Stimulated activated naive CD8-positive, alpha-beta T cell treated with anti-CD3 and anti-CD28 coated beads, Interleukin-15, amount 100 ng/mL, for 72 hours (primary cell): ENCODE measurements around the gene TMX2.
A peak's percentile ranks its signal among the peaks of the same experiment; 100 is the strongest.

Experiments
- ATAC-seq: fragments of 150-1000 bp; cut with Tn5 transposase; 2 replicates; pipeline ENCODE4 v1.10.0; 2021; ENCODE audit warnings: mild to moderate bottlenecking, moderate library complexity
- DNase-seq, 2 donors: peaks; one replicate each; pipeline ENCODE4 v3.0.0; 2021 to 2022
- H3K27ac Mint-ChIP-seq, 2 donors: one replicate each; pipeline ENCODE4 v1.8.0; 2022; ENCODE audit warnings: mild to moderate bottlenecking in 2 of 2, mixed read lengths in 2 of 2, moderate library complexity in 2 of 2
- H3K27me3 Mint-ChIP-seq: one replicate; pipeline ENCODE4 v1.8.0; 2022; ENCODE audit warnings: mixed read lengths
- H3K4me1 Mint-ChIP-seq: one replicate; pipeline ENCODE4 v1.8.0; 2022; ENCODE audit warnings: mild to moderate bottlenecking, mixed read lengths
- H3K4me3 Mint-ChIP-seq, 2 donors: one replicate each; pipeline ENCODE4 v1.8.0; 2022; ENCODE audit warnings: mild to moderate bottlenecking in 2 of 2, mixed read lengths in 2 of 2, moderate library complexity in 1 of 2
- H3K9me3 Mint-ChIP-seq, 2 donors: one replicate each; pipeline ENCODE4 v1.8.0; 2022; ENCODE audit warnings: mixed read lengths in 2 of 2

Gene TMX2

GRCh38 chr11:57773026-57773598, 60.7 kb downstream of the TMX2 start:
- Mint-ChIP-seq H3K4me3 (no peak overlapping the region), H3K27me3 (no peaks in the 10 kb centered on the region), H3K9me3 (no peaks in the 10 kb centered on the region), H3K27ac (no peak overlapping the region), H3K4me1 (peaks cover 1% of the 10 kb centered on the region)
- DNase-seq (no peak), ATAC-seq (no peak)

- no peaks in the 10 kb centered on the region for H3K27me3 Mint-ChIP-seq
- ATAC-seq (no peak), DNase-seq (no peak)
- no peak overlapping the region for H3K27ac Mint-ChIP-seq
- H3K4me1 Mint-ChIP-seq = peaks cover 16% of the 10 kb centered on the region
- no peak overlapping the region for H3K4me3 Mint-ChIP-seq
- H3K9me3 Mint-ChIP-seq = no peaks in the 10 kb centered on the region
These were observed 63.1 kb downstream of the TMX2 start for GRCh38 chr11:57775491-57775890.

GRCh38 chr11:57776031-57776521, 63.7 kb downstream of the TMX2 start:
- H3K27me3 Mint-ChIP-seq = no peaks in the 10 kb centered on the region
- H3K27ac Mint-ChIP-seq = no peak overlapping the region
- no peak for DNase-seq
- H3K9me3 Mint-ChIP-seq = no peaks in the 10 kb centered on the region
- H3K4me1 Mint-ChIP-seq = peaks cover 21% of the 10 kb centered on the region
- no peak overlapping the region for H3K4me3 Mint-ChIP-seq
- no peak for ATAC-seq

GRCh38 chr11:57776577-57777210, 64.3 kb downstream of the TMX2 start:
- no peaks in the 10 kb centered on the region for H3K27me3 Mint-ChIP-seq
- DNase-seq (no peak), ATAC-seq (no peak)
- no peak overlapping the region for H3K27ac Mint-ChIP-seq
- peaks cover 27% of the 10 kb centered on the region for H3K4me1 Mint-ChIP-seq
- H3K9me3 Mint-ChIP-seq = no peaks in the 10 kb centered on the region
- H3K4me3 Mint-ChIP-seq = no peak overlapping the region

GRCh38 chr11:57777969-57778317, 65.5 kb downstream of the TMX2 start:
- Mint-ChIP-seq H3K4me3 (no peak overlapping the region), H3K4me1 (peaks cover 31% of the 10 kb centered on the region), H3K27me3 (no peaks in the 10 kb centered on the region), H3K9me3 (no peaks in the 10 kb centered on the region), H3K27ac (peak overlapping the region in 1 of 2 donors; percentile 3)
- no peak for ATAC-seq
- DNase-seq = no peak

- Mint-ChIP-seq H3K4me1 (peaks cover 31% of the 10 kb centered on the region), H3K4me3 (no peak overlapping the region), H3K27me3 (no peaks in the 10 kb centered on the region), H3K9me3 (no peaks in the 10 kb centered on the region), H3K27ac (peak overlapping the region; percentile 29 to 48)
- DNase-seq = no peak
- no peak for ATAC-seq
These were observed 66.1 kb downstream of the TMX2 start for GRCh38 chr11:57778318-57779037.

- H3K27ac Mint-ChIP-seq = no peak overlapping the region
- no peaks in the 10 kb centered on the region for H3K27me3 Mint-ChIP-seq
- no peaks in the 10 kb centered on the region for H3K9me3 Mint-ChIP-seq
- ATAC-seq = no peak
- no peak overlapping the region for H3K4me3 Mint-ChIP-seq
- DNase-seq = no peak
- H3K4me1 Mint-ChIP-seq = peaks cover 31% of the 10 kb centered on the region
These were observed 66.9 kb downstream of the TMX2 start for GRCh38 chr11:57779276-57779675.

- DNase-seq = no peak
- Mint-ChIP-seq H3K27ac (no peak overlapping the region), H3K4me3 (no peak overlapping the region), H3K27me3 (no peaks in the 10 kb centered on the region), H3K4me1 (peaks cover 31% of the 10 kb centered on the region), H3K9me3 (no peaks in the 10 kb centered on the region)
- ATAC-seq = no peak
These were observed 69.1 kb downstream of the TMX2 start for GRCh38 chr11:57781529-57781943.

GRCh38 chr11:57785072-57785471, 72.7 kb downstream of the TMX2 start:
- ATAC-seq = no peak
- no peak for DNase-seq
- Mint-ChIP-seq H3K27ac (no peak overlapping the region), H3K4me3 (no peak overlapping the region), H3K27me3 (no peaks in the 10 kb centered on the region), H3K9me3 (no peaks in the 10 kb centered on the region), H3K4me1 (peaks cover 15% of the 10 kb centered on the region)

- Mint-ChIP-seq H3K27ac (no peak overlapping the region), H3K4me3 (no peak overlapping the region), H3K27me3 (no peaks in the 10 kb centered on the region), H3K4me1 (peaks cover 13% of the 10 kb centered on the region), H3K9me3 (no peaks in the 10 kb centered on the region)
- ATAC-seq (no peak), DNase-seq (no peak)
These were observed 74.0 kb downstream of the TMX2 start for GRCh38 chr11:57786436-57786835.

- Mint-ChIP-seq H3K9me3 (no peaks in the 10 kb centered on the region), H3K4me1 (peaks cover 13% of the 10 kb centered on the region), H3K27me3 (no peaks in the 10 kb centered on the region), H3K4me3 (no peak overlapping the region), H3K27ac (no peak overlapping the region)
- ATAC-seq (no peak), DNase-seq (no peak)
These were observed 74.7 kb downstream of the TMX2 start for GRCh38 chr11:57787006-57787604.

GRCh38 chr11:57787920-57788702, 75.7 kb downstream of the TMX2 start:
- no peak overlapping the region for H3K27ac Mint-ChIP-seq
- no peak overlapping the region for H3K4me3 Mint-ChIP-seq
- no peaks in the 10 kb centered on the region for H3K9me3 Mint-ChIP-seq

GRCh38 chr11:57788703-57789088, 76.3 kb downstream of the TMX2 start:
- no peak overlapping the region for H3K27ac Mint-ChIP-seq
- H3K9me3 Mint-ChIP-seq = no peaks in the 10 kb centered on the region
- H3K27me3 Mint-ChIP-seq = no peaks in the 10 kb centered on the region
- DNase-seq (no peak), ATAC-seq (no peak)
- H3K4me3 Mint-ChIP-seq = no peak overlapping the region
- H3K4me1 Mint-ChIP-seq = peaks cover 29% of the 10 kb centered on the region

More at GRCh38 chr11:57787920-57788702, 75.7 kb downstream of the TMX2 start:
- no peak for DNase-seq
- Mint-ChIP-seq H3K4me1 (peaks cover 23% of the 10 kb centered on the region), H3K27me3 (no peaks in the 10 kb centered on the region)
- no peak for ATAC-seq
